ENCODE data around the gene LGR6.

DNA sequence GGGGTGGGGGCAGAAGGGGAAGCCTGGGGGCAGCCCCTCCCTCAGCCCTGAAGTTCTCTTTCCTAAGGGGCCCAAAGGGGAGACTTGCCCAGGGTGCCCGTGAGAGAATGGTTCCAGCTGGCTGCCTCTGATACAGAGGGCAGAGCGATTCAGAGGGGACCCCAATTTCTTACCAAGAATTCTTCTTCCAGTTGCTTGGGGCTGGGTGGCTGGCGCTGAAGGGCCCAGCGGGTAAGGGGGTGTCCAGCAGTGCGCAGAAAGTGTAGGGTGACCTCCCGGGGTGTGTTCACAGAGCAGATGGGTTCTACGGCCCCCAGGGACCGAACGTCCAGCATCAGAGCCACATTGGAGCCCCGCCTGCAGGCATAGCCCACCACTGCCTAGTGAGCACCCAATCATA is 35.7 kb upstream of the LGR6 start:
- TF ChIP-seq, protein P1, sequence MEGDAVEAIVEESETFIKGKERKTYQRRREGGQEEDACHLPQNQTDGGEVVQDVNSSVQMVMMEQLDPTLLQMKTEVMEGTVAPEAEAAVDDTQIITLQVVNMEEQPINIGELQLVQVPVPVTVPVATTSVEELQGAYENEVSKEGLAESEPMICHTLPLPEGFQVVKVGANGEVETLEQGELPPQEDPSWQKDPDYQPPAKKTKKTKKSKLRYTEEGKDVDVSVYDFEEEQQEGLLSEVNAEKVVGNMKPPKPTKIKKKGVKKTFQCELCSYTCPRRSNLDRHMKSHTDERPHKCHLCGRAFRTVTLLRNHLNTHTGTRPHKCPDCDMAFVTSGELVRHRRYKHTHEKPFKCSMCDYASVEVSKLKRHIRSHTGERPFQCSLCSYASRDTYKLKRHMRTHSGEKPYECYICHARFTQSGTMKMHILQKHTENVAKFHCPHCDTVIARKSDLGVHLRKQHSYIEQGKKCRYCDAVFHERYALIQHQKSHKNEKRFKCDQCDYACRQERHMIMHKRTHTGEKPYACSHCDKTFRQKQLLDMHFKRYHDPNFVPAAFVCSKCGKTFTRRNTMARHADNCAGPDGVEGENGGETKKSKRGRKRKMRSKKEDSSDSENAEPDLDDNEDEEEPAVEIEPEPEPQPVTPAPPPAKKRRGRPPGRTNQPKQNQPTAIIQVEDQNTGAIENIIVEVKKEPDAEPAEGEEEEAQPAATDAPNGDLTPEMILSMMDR (conservative IDR thresholded peaks at IDR 0.05; ENCODE audit: low read depth in 2 of 2): no peak
- TF ChIP-seq POLR2AphosphoS5 (IDR thresholded peaks at IDR 0.05; ENCODE audit: low read depth) (no peak), JUNB (IDR thresholded peaks at IDR 0.05; ENCODE audit: unreplicated experiment) (no peak), EZH2 (IDR thresholded peaks at IDR 0.05; ENCODE audit: low read depth, unreplicated experiment) (no peak), EZH2phosphoT487 (IDR thresholded peaks at IDR 0.05; ENCODE audit: unreplicated experiment) (no peak), CREB1 (CRISPR knock-in tag; IDR thresholded peaks at IDR 0.05; ENCODE audit: low read depth) (no peak), NANOG (IDR thresholded peaks at IDR 0.05; ENCODE audit: borderline replicate concordance) (no peak), STAT1 (IDR thresholded peaks at IDR 0.05; ENCODE audit: unreplicated experiment) (no peak), ZNF462 (CRISPR knock-in tag; IDR thresholded peaks at IDR 0.05) (no peak), ZNF114 (CRISPR knock-in tag; IDR thresholded peaks at IDR 0.05) (no peak), ZNF331 (CRISPR knock-in tag; IDR thresholded peaks at IDR 0.05; ENCODE audit: low read depth) (no peak)
- TF ChIP-seq, protein P2, sequence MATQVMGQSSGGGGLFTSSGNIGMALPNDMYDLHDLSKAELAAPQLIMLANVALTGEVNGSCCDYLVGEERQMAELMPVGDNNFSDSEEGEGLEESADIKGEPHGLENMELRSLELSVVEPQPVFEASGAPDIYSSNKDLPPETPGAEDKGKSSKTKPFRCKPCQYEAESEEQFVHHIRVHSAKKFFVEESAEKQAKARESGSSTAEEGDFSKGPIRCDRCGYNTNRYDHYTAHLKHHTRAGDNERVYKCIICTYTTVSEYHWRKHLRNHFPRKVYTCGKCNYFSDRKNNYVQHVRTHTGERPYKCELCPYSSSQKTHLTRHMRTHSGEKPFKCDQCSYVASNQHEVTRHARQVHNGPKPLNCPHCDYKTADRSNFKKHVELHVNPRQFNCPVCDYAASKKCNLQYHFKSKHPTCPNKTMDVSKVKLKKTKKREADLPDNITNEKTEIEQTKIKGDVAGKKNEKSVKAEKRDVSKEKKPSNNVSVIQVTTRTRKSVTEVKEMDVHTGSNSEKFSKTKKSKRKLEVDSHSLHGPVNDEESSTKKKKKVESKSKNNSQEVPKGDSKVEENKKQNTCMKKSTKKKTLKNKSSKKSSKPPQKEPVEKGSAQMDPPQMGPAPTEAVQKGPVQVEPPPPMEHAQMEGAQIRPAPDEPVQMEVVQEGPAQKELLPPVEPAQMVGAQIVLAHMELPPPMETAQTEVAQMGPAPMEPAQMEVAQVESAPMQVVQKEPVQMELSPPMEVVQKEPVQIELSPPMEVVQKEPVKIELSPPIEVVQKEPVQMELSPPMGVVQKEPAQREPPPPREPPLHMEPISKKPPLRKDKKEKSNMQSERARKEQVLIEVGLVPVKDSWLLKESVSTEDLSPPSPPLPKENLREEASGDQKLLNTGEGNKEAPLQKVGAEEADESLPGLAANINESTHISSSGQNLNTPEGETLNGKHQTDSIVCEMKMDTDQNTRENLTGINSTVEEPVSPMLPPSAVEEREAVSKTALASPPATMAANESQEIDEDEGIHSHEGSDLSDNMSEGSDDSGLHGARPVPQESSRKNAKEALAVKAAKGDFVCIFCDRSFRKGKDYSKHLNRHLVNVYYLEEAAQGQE (IDR thresholded peaks at IDR 0.05; ENCODE audit: unreplicated experiment): no peak
- TF ChIP-seq, protein P3, sequence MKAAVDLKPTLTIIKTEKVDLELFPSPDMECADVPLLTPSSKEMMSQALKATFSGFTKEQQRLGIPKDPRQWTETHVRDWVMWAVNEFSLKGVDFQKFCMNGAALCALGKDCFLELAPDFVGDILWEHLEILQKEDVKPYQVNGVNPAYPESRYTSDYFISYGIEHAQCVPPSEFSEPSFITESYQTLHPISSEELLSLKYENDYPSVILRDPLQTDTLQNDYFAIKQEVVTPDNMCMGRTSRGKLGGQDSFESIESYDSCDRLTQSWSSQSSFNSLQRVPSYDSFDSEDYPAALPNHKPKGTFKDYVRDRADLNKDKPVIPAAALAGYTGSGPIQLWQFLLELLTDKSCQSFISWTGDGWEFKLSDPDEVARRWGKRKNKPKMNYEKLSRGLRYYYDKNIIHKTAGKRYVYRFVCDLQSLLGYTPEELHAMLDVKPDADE (IDR thresholded peaks at IDR 0.05): no peak

Data from GM23338 (cell line).